GM18498 (cell line): ENCODE data around the gene BEST2.
A peak's percentile ranks its signal among the peaks of the same experiment; 100 is the strongest.

Experiments
- ATAC-seq: cut with Tn5 transposase; IDR thresholded peaks from one replicate; pipeline ENCODE4 v1.9.1; 2021; ENCODE audit warnings: mild to moderate bottlenecking, moderate library complexity; ENCODE audit not compliant: unreplicated experiment

BEST2 gene

DNA sequence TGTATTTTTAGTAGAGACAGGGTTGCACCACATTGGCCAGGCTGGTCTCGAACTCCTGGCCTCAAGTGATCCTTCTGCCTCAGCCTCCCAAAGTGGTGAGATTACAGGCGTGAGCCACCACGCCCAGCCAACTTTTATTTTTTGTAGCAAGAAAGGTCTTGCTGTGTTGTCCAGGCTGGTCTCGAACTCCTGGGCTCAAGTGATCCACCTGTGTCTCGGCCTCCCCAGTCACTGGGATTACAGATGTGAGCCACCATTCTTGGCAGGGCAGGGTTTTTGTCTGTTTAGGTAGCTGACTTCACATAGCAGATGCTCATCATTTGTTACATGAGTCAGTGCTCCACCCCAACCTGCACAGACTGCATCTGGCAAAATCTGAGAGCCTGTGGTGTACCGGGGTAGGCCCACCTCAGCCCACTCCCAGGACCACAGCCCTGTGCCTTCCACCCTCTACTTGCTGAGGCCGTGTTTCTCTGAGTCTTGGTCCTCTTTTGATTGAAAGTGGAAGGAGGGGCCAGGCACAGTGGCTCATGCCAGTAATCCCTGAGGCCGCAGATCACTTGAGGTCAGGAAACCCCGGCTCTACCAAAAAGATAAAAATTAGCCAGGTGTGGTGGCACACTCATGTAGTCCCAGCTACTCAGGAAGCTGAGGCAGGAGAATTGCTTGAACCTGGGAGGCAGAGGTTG is 23.7 kb upstream of the BEST2 start:
- ATAC-seq = no peak

GRCh38 chr19:12730064-12730463 is 21.5 kb upstream of the BEST2 start:
- ATAC-seq = no peak

- no peak for ATAC-seq
Observed at GRCh38 chr19:12731337-12731736, 20.3 kb upstream of the BEST2 start.

DNA sequence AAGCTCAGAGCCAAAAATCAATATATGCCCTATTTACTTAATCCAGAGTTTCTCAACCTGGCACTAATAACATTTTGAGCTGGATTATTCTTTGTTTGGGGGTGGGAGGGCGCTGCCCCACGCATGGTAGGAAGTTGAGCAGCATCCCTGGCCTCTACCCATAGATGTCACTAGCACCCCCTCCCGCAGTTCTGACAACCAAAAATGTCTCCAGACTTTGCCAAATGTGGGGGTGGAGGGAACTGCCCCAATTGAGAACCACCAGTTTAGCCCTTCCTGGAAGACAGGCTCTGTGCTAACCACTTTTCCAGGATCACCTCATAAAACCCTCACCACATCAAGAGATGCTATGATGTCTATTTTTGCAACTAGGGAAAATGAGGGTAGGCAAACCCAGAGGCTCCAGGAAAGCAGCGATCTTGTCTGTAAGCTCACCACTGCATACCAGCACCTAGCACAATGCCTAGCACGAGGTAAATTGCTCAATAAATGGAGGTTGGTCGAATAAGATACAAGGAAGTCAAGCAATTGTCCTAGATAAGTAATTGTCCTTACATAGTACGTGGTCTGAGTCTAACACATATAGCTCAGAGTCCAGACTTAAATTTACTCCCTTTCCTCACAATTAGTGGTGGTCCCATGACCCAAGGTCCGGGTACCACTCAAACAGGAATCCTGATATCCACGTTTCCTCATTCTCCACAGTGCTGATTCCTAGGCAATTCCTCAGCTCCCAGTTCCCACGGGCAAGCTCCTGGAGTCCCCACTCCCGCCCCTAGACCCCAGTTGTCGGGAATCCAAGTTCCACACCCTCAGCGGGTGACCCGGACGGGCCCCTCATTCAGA is 18.0 kb upstream of the BEST2 start:
- no peak for ATAC-seq

- peak; percentile 77 for ATAC-seq
Observed at GRCh38 chr19:12736995-12737834, 14.4 kb upstream of the BEST2 start, which contains the start of gene GET3. Gene GET3 (plus strand): TSS chr19:12737497. CDS start chr19:12737506, 9 bp downstream.

GRCh38 chr19:12737835-12738351 is 13.7 kb upstream of the BEST2 start:
- no peak for ATAC-seq

DNA sequence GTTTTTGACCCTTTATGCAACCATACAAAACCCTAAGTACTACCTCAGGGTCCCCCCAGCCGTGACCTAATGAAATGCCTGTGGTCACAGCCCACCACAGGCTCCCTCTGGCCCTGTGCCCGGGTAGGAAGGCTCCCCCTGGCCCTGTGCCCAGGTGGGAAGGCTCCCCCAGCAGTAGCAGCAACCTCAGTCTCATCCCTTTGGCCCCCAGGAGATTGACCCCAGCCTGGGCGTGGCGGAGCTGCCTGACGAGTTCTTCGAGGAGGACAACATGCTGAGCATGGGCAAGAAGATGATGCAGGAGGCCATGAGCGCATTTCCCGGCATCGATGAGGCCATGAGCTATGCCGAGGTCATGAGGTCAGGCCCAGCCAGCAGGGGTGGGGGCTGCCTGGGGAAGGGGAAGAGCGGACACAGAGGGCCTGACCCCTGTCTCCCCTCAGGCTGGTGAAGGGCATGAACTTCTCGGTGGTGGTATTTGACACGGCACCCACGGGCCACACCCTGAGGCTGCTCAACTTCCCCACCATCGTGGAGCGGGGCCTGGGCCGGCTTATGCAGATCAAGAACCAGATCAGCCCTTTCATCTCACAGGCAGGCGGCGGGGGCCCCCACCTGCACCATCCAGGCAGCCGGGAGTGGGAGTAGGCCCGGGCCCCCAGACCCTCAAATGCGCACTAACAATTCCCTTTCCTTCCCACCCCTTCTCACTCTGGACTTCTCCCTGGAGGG is 6.3 kb upstream of the BEST2 start:
- no peak for ATAC-seq

GRCh38 chr19:12748489-12748888 is 3.1 kb upstream of the BEST2 start:
- ATAC-seq = no peak

DNA sequence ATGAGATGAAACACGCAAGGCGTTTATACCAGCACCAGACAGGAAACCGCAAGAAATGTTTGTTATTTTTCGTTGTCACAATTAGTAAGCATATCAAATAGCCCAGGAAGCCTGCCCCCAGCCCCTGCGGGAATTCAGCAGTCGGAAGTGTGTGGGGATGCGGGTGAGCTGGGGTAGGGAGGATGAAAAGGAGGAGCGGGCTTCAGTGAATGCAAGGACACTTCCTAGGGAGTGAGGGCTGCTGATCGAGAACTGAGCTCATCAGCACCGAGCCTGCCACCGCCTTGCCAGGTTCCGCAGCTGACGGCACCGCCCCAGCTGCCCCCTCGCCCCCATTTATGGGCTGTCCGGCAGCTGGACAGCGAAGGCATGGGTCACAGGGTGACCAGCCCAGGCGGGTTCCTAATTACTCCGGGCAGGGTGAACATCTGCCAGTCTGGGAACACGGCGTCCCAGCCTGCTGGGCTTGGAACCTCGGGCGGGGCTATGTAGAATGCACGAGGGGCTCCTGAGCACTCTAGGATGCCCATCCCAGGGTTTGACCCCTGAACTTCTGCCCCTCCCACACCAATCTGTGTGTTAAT is 1.6 kb upstream of the BEST2 start:
- no peak for ATAC-seq

DNA sequence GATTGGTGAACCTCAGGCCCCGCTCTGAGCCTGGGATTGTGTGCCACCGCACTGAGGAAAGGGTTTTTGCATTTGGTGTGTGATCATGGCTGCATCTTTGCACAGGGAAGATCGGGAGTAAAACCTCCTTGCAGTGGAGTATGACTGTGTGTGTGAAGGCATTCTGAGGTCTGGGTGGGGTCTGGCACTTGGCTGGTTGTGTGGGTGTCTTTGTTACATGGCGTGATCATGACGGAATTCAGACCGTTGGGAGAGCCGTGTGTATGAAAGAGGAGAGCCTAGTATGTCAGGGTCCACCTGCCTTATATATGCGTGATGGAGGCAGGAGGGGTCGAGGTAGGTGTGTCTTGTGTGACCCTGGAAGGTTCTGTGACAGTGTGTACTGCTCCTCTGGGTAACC is 740 bp upstream of the BEST2 start:
- no peak for ATAC-seq

DNA sequence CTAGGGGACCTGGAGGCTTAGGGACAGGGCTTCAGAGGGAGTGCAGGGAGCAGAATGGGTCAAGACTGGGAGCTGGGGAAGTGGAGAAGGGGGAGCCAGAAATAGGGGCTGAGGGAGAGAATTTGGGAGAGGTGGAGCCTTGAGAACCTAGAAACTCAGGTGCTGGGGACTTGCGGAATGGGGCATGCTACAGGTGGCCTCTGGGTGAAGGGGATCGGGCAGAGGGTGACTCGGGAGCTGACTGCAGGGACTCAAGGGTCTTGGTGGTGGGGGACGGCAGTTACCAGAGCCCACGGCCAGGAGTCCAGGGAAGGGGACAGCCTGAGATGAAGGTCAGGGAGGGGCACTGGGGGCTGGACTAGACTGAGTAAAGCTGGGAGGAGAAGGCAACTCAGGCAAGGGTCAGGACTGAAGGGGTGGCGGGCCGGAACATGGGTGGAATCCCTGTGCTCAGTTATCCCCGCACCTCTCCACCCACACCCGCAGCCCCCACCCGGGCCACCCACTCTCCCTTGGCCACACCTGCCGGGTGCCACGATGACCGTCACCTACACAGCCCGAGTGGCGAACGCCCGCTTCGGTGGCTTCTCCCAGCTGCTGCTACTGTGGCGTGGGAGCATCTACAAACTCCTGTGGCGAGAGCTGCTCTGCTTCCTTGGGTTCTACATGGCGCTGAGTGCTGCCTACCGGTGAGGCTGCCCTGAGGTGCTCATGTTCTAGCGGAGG is 628 bp downstream of the BEST2 start:
- ATAC-seq = no peak

DNA sequence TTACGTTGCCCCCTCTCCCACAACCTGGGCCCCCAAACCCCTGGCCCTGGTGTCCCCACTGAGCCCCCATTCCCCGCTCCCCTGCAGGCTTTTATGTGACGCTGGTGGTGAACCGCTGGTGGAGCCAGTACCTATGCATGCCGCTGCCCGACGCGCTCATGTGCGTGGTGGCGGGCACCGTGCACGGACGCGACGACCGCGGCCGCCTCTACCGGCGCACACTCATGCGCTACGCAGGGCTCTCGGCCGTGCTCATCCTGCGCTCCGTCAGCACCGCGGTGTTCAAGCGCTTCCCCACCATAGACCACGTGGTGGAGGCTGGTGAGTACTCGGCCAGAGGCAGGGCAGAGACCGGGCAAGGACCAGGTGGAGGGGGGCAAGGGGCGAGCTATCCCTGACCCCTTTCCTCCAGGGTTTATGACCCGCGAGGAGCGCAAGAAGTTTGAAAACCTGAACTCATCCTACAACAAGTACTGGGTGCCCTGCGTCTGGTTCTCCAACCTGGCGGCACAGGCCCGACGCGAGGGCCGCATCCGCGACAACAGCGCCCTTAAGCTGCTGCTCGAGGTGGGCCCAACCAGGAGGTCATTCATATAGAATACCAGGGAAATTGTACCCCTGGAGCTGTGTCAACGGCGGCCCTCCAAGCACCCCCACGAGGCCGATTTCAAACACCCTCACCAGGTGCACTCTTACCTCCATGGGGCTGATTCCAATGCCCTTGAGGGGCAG is 3.0 kb downstream of the BEST2 start:
- ATAC-seq = no peak

DNA sequence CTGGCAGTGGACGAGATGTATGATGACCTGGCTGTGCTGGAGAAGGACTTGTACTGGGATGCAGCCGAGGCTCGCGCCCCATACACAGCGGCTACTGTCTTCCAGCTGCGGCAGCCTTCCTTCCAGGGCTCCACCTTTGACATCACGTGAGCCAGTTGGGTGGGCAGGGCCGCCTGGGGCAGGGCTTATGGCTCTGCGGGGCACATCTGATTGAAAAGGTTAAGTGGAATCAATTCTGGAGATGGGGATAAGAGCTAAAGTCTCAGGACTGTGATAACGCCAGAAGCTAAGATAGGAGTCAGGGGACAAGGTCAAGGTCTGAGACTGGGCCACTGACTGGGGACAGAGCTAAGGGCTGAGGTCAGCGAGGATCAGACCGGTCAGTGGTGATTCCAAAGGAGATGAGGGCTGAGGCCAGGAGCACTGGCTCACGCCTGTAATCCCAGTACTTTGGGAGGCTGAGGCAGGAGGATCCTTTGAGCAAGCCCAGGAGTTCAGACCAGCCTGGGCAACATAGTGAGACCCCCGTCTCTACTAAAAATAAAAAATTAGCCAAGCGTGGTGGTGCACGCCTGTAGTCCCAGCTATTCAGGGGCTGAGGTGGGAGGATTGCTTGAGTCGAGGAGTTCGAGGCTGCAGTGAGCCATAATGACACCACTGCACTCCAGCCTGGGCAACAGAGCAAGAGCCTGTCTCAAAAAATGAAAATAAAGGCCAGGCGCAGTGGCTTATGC is 4.7 kb downstream of the BEST2 start:
- no peak for ATAC-seq

GRCh38 chr19:12757544-12758274 is 6.1 kb downstream of the BEST2 start:
- ATAC-seq = no peak

- ATAC-seq = no peak
Observed at GRCh38 chr19:12759686-12760085, 8.1 kb downstream of the BEST2 start.

- no peak for ATAC-seq
Observed at GRCh38 chr19:12763100-12763499, 11.5 kb downstream of the BEST2 start.

DNA sequence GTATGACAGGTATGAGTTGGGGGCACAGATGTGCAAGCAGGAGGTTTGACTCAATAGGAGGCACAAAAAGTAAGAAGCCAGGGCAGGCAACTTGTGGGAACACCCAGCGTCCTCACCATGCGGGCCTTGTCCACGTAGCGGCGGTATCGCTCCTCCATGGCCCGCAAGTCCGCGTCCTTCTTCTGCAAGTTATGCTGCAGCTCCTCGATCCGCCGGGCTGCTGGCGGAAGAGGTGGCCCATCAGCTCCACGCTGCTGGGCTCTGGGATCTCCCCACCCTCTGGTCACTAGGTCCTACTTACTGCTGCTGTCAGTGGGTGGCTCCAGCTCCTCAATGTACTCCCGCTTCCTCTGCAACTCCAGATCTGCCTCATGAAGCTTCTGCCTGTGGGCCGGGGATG is 13.1 kb downstream of the BEST2 start:
- ATAC-seq = no peak
